ENCODE measurements around the gene EIF2S1.

GRCh38 chr14:67345583-67345982, 14.5 kb upstream of the EIF2S1 start:
- TF ChIP-seq POLR2AphosphoS5 (IDR thresholded peaks at IDR 0.05) (no peak), CTCF (IDR thresholded peaks at IDR 0.05) (no peak)
